Astrocyte (in vitro differentiated cells and primary cell): ENCODE results near the gene COG5.

Source experiments
- CTCF ChIP-seq: IDR thresholded peaks from 2 replicates; pipeline ENCODE4 v1.5.1; 2011; ENCODE audit warnings: low read depth, mild to moderate bottlenecking, inconsistent platforms, low read length, moderate library complexity; ENCODE audit not compliant: insufficient read depth
- EZH2 ChIP-seq: IDR thresholded peaks from 2 replicates; pipeline ENCODE4 v1.6.1; 2012; ENCODE audit warnings: mild to moderate bottlenecking, low read length, inconsistent platforms; ENCODE audit not compliant: insufficient read depth

- no peak for TF ChIP-seq CTCF
- no peak for TF ChIP-seq EZH2
Measured at GRCh38 chr7:107461938-107462533, 101.7 kb downstream of the COG5 start.
